ENCODE data around the gene GRIFIN.
"Not testable (repeated sequence)": the region's sequence is repeated elsewhere in the genome, so short reads cannot be mapped to it uniquely, and the experiment has no call there.

- TF ChIP-seq POLR2A, CTCF, POLR2AphosphoS5 (IDR thresholded peaks at IDR 0.05): not testable (repeated sequence)
These were observed 6.6 kb downstream of the GRIFIN start for GRCh38 chr7:2469460-2470203.
